Measurements from ENCODE around the gene MYO10. TPM values are rescaled to one million over a fixed set of nuclear protein-coding genes. Genes with fewer than 3 reads are reported as not detected.
A peak's percentile ranks its signal among the peaks of the same experiment; 100 is the strongest.

The MYO10 gene
- total RNA-seq, 1 donor from 2014 or later: 80.2 TPM

DNA sequence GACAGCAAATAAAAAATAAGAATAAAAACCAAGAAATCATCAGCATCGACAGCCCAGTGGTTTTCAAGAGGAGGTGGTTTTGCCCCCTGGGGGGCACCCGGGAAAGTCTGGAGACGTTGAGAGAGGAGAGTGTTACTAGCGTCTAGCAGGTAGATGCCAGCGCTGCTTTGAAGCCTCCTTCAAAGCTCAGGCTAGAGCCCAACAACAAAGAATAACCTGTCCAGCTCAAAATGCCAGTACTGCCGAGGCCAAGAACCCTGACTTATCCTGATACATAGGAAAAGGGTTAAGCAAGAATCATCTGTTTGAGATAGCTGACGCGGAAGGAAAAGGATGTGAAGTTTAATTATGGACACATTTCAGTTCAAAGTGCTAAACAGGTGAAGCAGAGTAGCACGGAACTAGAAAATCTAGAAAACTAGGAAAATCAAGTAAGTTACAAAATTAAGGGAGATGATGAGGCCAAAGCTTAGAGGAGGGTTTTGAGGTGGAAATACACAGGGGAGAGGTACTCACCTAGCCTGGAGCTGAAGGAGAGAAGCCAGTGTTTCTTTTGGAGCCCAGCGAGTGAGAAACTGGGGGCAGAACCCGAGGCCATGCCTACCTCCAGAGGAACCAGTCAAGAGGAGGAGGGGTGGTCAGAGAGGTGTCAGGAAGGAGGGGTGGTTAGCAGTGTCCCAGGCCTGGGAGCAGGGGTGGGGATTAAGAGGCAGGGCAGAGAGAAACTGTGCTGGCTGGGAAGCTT is 198.3 kb downstream of the MYO10 start:
- Histone ChIP-seq H3K4me2 (ENCODE audit: low read length) (peak overlapping the region; percentile 4), H3K4me3 (ENCODE audit: insufficient read depth, low read depth, low read length) (no peak overlapping the region), H3K27me3 (ENCODE audit: insufficient read depth, low read length) (no peaks in the 10 kb centered on the region), H3K9ac (ENCODE audit: low read length) (no peak overlapping the region), H3K79me2 (ENCODE audit: insufficient read depth, low read length) (peaks cover 31% of the 10 kb centered on the region), H3K4me1 (ENCODE audit: insufficient read depth, low read length) (peaks cover 36% of the 10 kb centered on the region), H3K9me3 (ENCODE audit: insufficient read depth, low read depth, low read length) (no peaks in the 10 kb centered on the region), H4K20me1 (ENCODE audit: insufficient read depth, low read length) (peaks cover 57% of the 10 kb centered on the region), H2AFZ (ENCODE audit: low read depth, low read length) (no peak overlapping the region), H3K27ac (ENCODE audit: low read depth, low read length) (no peak overlapping the region), H3K36me3 (ENCODE audit: insufficient read depth, low read length) (peaks cover 6% of the 10 kb centered on the region)
- H3K9me3 Mint-ChIP-seq (ENCODE audit: unreplicated experiment): no peaks in the 10 kb centered on the region
- peak overlapping the region; percentile 75 for H3K4me3 Mint-ChIP-seq (ENCODE audit: unreplicated experiment)
- TF ChIP-seq CTCF (IDR thresholded peaks at IDR 0.05; ENCODE audit: insufficient read depth, low read depth, low read length) (no peak), EZH2 (IDR thresholded peaks at IDR 0.05; ENCODE audit: insufficient read depth, low read length) (no peak)
- H3K4me1 Mint-ChIP-seq (ENCODE audit: low read depth, unreplicated experiment): peaks cover 59% of the 10 kb centered on the region
- H3K27me3 Mint-ChIP-seq (ENCODE audit: low read depth, unreplicated experiment): no peaks in the 10 kb centered on the region
- DNase-seq (ENCODE audit: low read depth) (no peak), FAIRE-seq (no peak)
- peak overlapping the region; percentile 86 for H3K27ac Mint-ChIP-seq (ENCODE audit: unreplicated experiment)
- peaks cover 5% of the 10 kb centered on the region for H3K36me3 Mint-ChIP-seq (ENCODE audit: low read depth, unreplicated experiment)

- peak overlapping the region; percentile 44 for H3K27ac Mint-ChIP-seq (ENCODE audit: unreplicated experiment)
- H3K36me3 Mint-ChIP-seq (ENCODE audit: low read depth, unreplicated experiment): peaks cover 8% of the 10 kb centered on the region
- no peak for DNase-seq (ENCODE audit: low read depth)
- Histone ChIP-seq H3K27me3 (ENCODE audit: insufficient read depth, low read length) (no peaks in the 10 kb centered on the region), H3K27ac (ENCODE audit: low read depth, low read length) (no peak overlapping the region), H3K4me3 (ENCODE audit: insufficient read depth, low read depth, low read length) (no peak overlapping the region), H3K36me3 (ENCODE audit: insufficient read depth, low read length) (peaks cover 6% of the 10 kb centered on the region), H4K20me1 (ENCODE audit: insufficient read depth, low read length) (peaks cover 58% of the 10 kb centered on the region), H3K4me1 (ENCODE audit: insufficient read depth, low read length) (peaks cover 31% of the 10 kb centered on the region), H3K79me2 (ENCODE audit: insufficient read depth, low read length) (peaks cover 33% of the 10 kb centered on the region), H3K9ac (ENCODE audit: low read length) (no peak overlapping the region), H3K4me2 (ENCODE audit: low read length) (no peak overlapping the region), H3K9me3 (ENCODE audit: insufficient read depth, low read depth, low read length) (no peaks in the 10 kb centered on the region), H2AFZ (ENCODE audit: low read depth, low read length) (no peak overlapping the region)
- H3K4me3 Mint-ChIP-seq (ENCODE audit: unreplicated experiment): peak overlapping the region; percentile 75
- no peaks in the 10 kb centered on the region for H3K27me3 Mint-ChIP-seq (ENCODE audit: low read depth, unreplicated experiment)
- peaks cover 56% of the 10 kb centered on the region for H3K4me1 Mint-ChIP-seq (ENCODE audit: low read depth, unreplicated experiment)
- no peaks in the 10 kb centered on the region for H3K9me3 Mint-ChIP-seq (ENCODE audit: unreplicated experiment)
- TF ChIP-seq EZH2 (IDR thresholded peaks at IDR 0.05; ENCODE audit: insufficient read depth, low read length): no peak
- TF ChIP-seq CTCF (IDR thresholded peaks at IDR 0.05; ENCODE audit: insufficient read depth, low read depth, low read length): no peak
- no peak for FAIRE-seq
Measured at GRCh38 chr5:16737209-16737608, 198.9 kb downstream of the MYO10 start.
